Naive thymus-derived CD4-positive, alpha-beta T cell (primary cell): ENCODE results near the gene COL5A1. TPM values are rescaled to one million over a fixed set of nuclear protein-coding genes. Genes with fewer than 3 reads are reported as not detected.

Experiments used
- ATAC-seq: fragments of 150-1000 bp; cut with Tn5 transposase; 2 replicates; pipeline ENCODE4 v1.10.0; 2021; ENCODE audit warnings: mild to moderate bottlenecking, moderate library complexity
- CTCF ChIA-PET: fragments of 350-600 bp; sonication (Branson Sonifier 250); formaldehyde crosslinking; loops from one replicate; lab custom pipeline; 2021; ENCODE audit warnings: antibody characterized with exemption; lab: Charles Lee
- POLR2A ChIA-PET: fragments of 350-600 bp; sonication (Branson Sonifier 250); formaldehyde crosslinking; loops from one replicate; lab custom pipeline; 2021; ENCODE audit warnings: antibody characterized with exemption, inconsistent platforms; lab: Charles Lee
- DNase-seq, 9 donors: peaks; one replicate each; pipeline versions ENCODE4 v3.0.0 to v3.0.0-alpha.2; 2020 to 2022; ENCODE audit warnings: mixed read lengths in 1 of 9
- H3K27ac ChIP-seq: one replicate; pipeline ENCODE4 v1.7.0; 2013; ENCODE audit warnings: mild to moderate bottlenecking, low read depth, low read length, moderate library complexity
- H3K27me3 ChIP-seq, 2 donors: one replicate each; pipeline ENCODE4 v1.7.0; 2013; ENCODE audit warnings: low read length in 2 of 2, mild to moderate bottlenecking in 2 of 2, moderate library complexity in 2 of 2; ENCODE audit not compliant: control insufficient read depth in 2 of 2, insufficient read depth in 2 of 2
- H3K36me3 ChIP-seq, 3 experiments: 1 replicate in 2 of 3; 2 replicates in 1 of 3; pipeline ENCODE4 v1.7.0; 2013; ENCODE audit warnings: low read length in 3 of 3, mild to moderate bottlenecking in 3 of 3, moderate library complexity in 1 of 3; ENCODE audit not compliant: insufficient read depth in 3 of 3, control insufficient read depth in 2 of 3
- H3K4me1 ChIP-seq, 2 donors: one replicate each; pipeline ENCODE4 v1.7.0; 2013; ENCODE audit warnings: low read length in 2 of 2, mild to moderate bottlenecking in 2 of 2, moderate library complexity in 1 of 2; ENCODE audit not compliant: control insufficient read depth in 2 of 2, insufficient read depth in 2 of 2
- H3K4me3 ChIP-seq: 2 replicates; pipeline ENCODE4 v1.7.0; 2013; ENCODE audit warnings: mild to moderate bottlenecking, low read length
- H3K9me3 ChIP-seq, 3 experiments: 1 replicate in 2 of 3; 2 replicates in 1 of 3; pipeline ENCODE4 v1.7.0; 2013; ENCODE audit warnings: low read length in 3 of 3; ENCODE audit not compliant: control insufficient read depth in 2 of 3
- H3K27ac Mint-ChIP-seq, 9 donors: one replicate each; pipeline ENCODE4 v1.8.0; 2020 to 2022; ENCODE audit warnings: mixed read lengths in 9 of 9, mild to moderate bottlenecking in 8 of 9, moderate library complexity in 5 of 9, inconsistent platforms in 2 of 9
- H3K27me3 Mint-ChIP-seq, 5 donors: one replicate each; pipeline ENCODE4 v1.8.0; 2021 to 2022; ENCODE audit warnings: mixed read lengths in 5 of 5, mild to moderate bottlenecking in 1 of 5
- H3K36me3 Mint-ChIP-seq, 5 donors: one replicate each; pipeline ENCODE4 v1.8.0; 2020 to 2022; ENCODE audit warnings: mixed read lengths in 5 of 5, mild to moderate bottlenecking in 3 of 5, inconsistent platforms in 1 of 5
- H3K4me1 Mint-ChIP-seq, 7 donors: one replicate each; pipeline ENCODE4 v1.8.0; 2020 to 2022; ENCODE audit warnings: mixed read lengths in 7 of 7, mild to moderate bottlenecking in 3 of 7, inconsistent platforms in 1 of 7
- H3K4me3 Mint-ChIP-seq, 10 donors: one replicate each; pipeline ENCODE4 v1.8.0; 2020 to 2022; ENCODE audit warnings: mild to moderate bottlenecking in 10 of 10, mixed read lengths in 10 of 10, moderate library complexity in 6 of 10, inconsistent platforms in 2 of 10
- H3K9me3 Mint-ChIP-seq, 11 donors: one replicate each; pipeline ENCODE4 v1.8.0; 2020 to 2022; ENCODE audit warnings: mixed read lengths in 11 of 11, mild to moderate bottlenecking in 4 of 11, inconsistent platforms in 1 of 11, moderate library complexity in 1 of 11
- intact Hi-C, 2 donors: fragments of 100-400 bp; cut with micrococcal nuclease; formaldehyde crosslinking; loops; one replicate each; pipeline ENCODE4 v1.15.1; 2023
- polyA plus RNA-seq, 2 donors: library from polyadenylated mRNA; unstranded; fragments of 300-500 nt; fragmentation: Illumina TruSeq; gene quantifications; one replicate each; pipeline ENCODE4 v1.2.3, GENCODE V29; 2021
- total RNA-seq, 6 experiments: library from RNA in 5 of 6; stranded (reverse) in 5 of 6; gene quantifications; 1 replicate in 5 of 6; 2 replicates in 1 of 6; pipeline ENCODE4 v1.2.3 and lab custom pipeline; 2021 to 2026

Gene COL5A1
- total and polyA plus RNA-seq, 7 experiments from 2014 or later = 0.16 to 0.56 (median 0.24) TPM; not detected in 2

GRCh38 chr9:134823623-134824022 lies 182.0 kb downstream of the COL5A1 start:
- Histone ChIP-seq H3K4me1 (no peaks in the 10 kb centered on the region), H3K27me3 (no peaks in the 10 kb centered on the region), H3K9me3 (no peaks in the 10 kb centered on the region), H3K27ac (no peak overlapping the region), H3K36me3 (no peaks in the 10 kb centered on the region), H3K4me3 (no peak overlapping the region)
- ChIA-PET CTCF (no interaction called here), POLR2A (no interaction called here)
- Mint-ChIP-seq H3K27ac (no peak overlapping the region), H3K27me3 (no peaks in the 10 kb centered on the region), H3K4me3 (no peak overlapping the region), H3K9me3 (no peaks in the 10 kb centered on the region), H3K4me1 (peaks cover 0 to 2% (median 0%) of the 10 kb centered on the region in 7 donors), H3K36me3 (no peaks in the 10 kb centered on the region)
- ATAC-seq = no peak
- no peak for DNase-seq
- intact Hi-C loops = no loop called here

GRCh38 chr9:134824583-134824982 lies 183.0 kb downstream of the COL5A1 start:
- Histone ChIP-seq H3K4me3 (no peak overlapping the region), H3K27me3 (no peaks in the 10 kb centered on the region), H3K36me3 (no peaks in the 10 kb centered on the region), H3K27ac (no peak overlapping the region), H3K9me3 (no peaks in the 10 kb centered on the region), H3K4me1 (no peaks in the 10 kb centered on the region)
- Mint-ChIP-seq H3K4me3 (no peak overlapping the region), H3K27ac (no peak overlapping the region), H3K36me3 (no peaks in the 10 kb centered on the region), H3K4me1 (peaks cover 0 to 2% (median 0%) of the 10 kb centered on the region in 7 donors), H3K27me3 (no peaks in the 10 kb centered on the region), H3K9me3 (no peaks in the 10 kb centered on the region)
- CTCF ChIA-PET = no interaction called here
- DNase-seq (no peak), ATAC-seq (no peak)
- intact Hi-C loops = no loop called here
- POLR2A ChIA-PET = no interaction called here

GRCh38 chr9:134825025-134825424 lies 183.4 kb downstream of the COL5A1 start:
- Mint-ChIP-seq H3K9me3 (no peaks in the 10 kb centered on the region), H3K27ac (no peak overlapping the region), H3K36me3 (no peaks in the 10 kb centered on the region), H3K4me3 (no peak overlapping the region), H3K4me1 (peaks cover 0 to 2% (median 0%) of the 10 kb centered on the region in 7 donors), H3K27me3 (no peaks in the 10 kb centered on the region)
- no peak overlapping the region for H3K4me3 ChIP-seq
- H3K27ac ChIP-seq = no peak overlapping the region
- intact Hi-C loops = no loop called here
- POLR2A ChIA-PET = no interaction called here
- no peaks in the 10 kb centered on the region for H3K9me3 ChIP-seq
- CTCF ChIA-PET = no interaction called here
- DNase-seq (no peak), ATAC-seq (no peak)
- no peaks in the 10 kb centered on the region for H3K4me1 ChIP-seq
- no peaks in the 10 kb centered on the region for H3K27me3 ChIP-seq
- H3K36me3 ChIP-seq = no peaks in the 10 kb centered on the region

GRCh38 chr9:134826336-134827285 lies 185.0 kb downstream of the COL5A1 start:
- Mint-ChIP-seq H3K36me3 (no peaks in the 10 kb centered on the region), H3K9me3 (no peaks in the 10 kb centered on the region), H3K4me1 (peaks cover 0 to 2% (median 0%) of the 10 kb centered on the region in 7 donors), H3K4me3 (no peak overlapping the region), H3K27ac (no peak overlapping the region), H3K27me3 (no peaks in the 10 kb centered on the region)
- H3K27me3 ChIP-seq = no peaks in the 10 kb centered on the region
- H3K4me1 ChIP-seq = no peaks in the 10 kb centered on the region
- H3K9me3 ChIP-seq = no peaks in the 10 kb centered on the region
- CTCF ChIA-PET = no interaction called here
- no peaks in the 10 kb centered on the region for H3K36me3 ChIP-seq
- no peak overlapping the region for H3K4me3 ChIP-seq
- no peak overlapping the region for H3K27ac ChIP-seq
- POLR2A ChIA-PET = no interaction called here
- intact Hi-C loops = no loop called here
- ATAC-seq (no peak), DNase-seq (no peak)

GRCh38 chr9:134827559-134827958 lies 186.0 kb downstream of the COL5A1 start:
- POLR2A ChIA-PET = no interaction called here
- intact Hi-C loops = no loop called here
- CTCF ChIA-PET = no interaction called here
- H3K36me3 ChIP-seq = no peaks in the 10 kb centered on the region
- no peaks in the 10 kb centered on the region for H3K4me1 ChIP-seq
- Mint-ChIP-seq H3K27ac (no peak overlapping the region), H3K27me3 (no peaks in the 10 kb centered on the region), H3K36me3 (no peaks in the 10 kb centered on the region), H3K4me3 (no peak overlapping the region), H3K4me1 (peaks cover 0 to 2% (median 0%) of the 10 kb centered on the region in 7 donors), H3K9me3 (no peaks in the 10 kb centered on the region)
- no peaks in the 10 kb centered on the region for H3K9me3 ChIP-seq
- H3K27me3 ChIP-seq = no peaks in the 10 kb centered on the region
- no peak overlapping the region for H3K27ac ChIP-seq
- no peak overlapping the region for H3K4me3 ChIP-seq
- DNase-seq (no peak), ATAC-seq (no peak)

GRCh38 chr9:134827993-134828392 lies 186.4 kb downstream of the COL5A1 start:
- H3K9me3 Mint-ChIP-seq = no peaks in the 10 kb centered on the region
- POLR2A ChIA-PET = no interaction called here
- intact Hi-C loops = no loop called here

GRCh38 chr9:134828892-134829291 lies 187.3 kb downstream of the COL5A1 start:
- POLR2A ChIA-PET = no interaction called here
- H3K4me1 Mint-ChIP-seq = peaks cover 0 to 2% (median 0%) of the 10 kb centered on the region in 7 donors
- Histone ChIP-seq H3K4me3 (no peak overlapping the region), H3K27me3 (no peaks in the 10 kb centered on the region), H3K9me3 (no peaks in the 10 kb centered on the region), H3K36me3 (no peaks in the 10 kb centered on the region), H3K4me1 (no peaks in the 10 kb centered on the region), H3K27ac (no peak overlapping the region)
- no peak overlapping the region for H3K4me3 Mint-ChIP-seq
- CTCF ChIA-PET = no interaction called here
- H3K27me3 Mint-ChIP-seq = no peaks in the 10 kb centered on the region
- no peak overlapping the region for H3K27ac Mint-ChIP-seq
- intact Hi-C loops = no loop called here
- no peak for ATAC-seq
- H3K9me3 Mint-ChIP-seq = no peaks in the 10 kb centered on the region
- no peak for DNase-seq
- H3K36me3 Mint-ChIP-seq = no peaks in the 10 kb centered on the region

More at GRCh38 chr9:134827993-134828392, 186.4 kb downstream of the COL5A1 start:
- ATAC-seq = no peak
- Mint-ChIP-seq H3K27ac (no peak overlapping the region), H3K36me3 (no peaks in the 10 kb centered on the region), H3K4me1 (peaks cover 0 to 2% (median 0%) of the 10 kb centered on the region in 7 donors), H3K27me3 (no peaks in the 10 kb centered on the region), H3K4me3 (no peak overlapping the region)
- Histone ChIP-seq H3K9me3 (no peaks in the 10 kb centered on the region), H3K4me1 (no peaks in the 10 kb centered on the region), H3K4me3 (no peak overlapping the region), H3K27me3 (no peaks in the 10 kb centered on the region), H3K27ac (no peak overlapping the region), H3K36me3 (no peaks in the 10 kb centered on the region)
- DNase-seq = no peak
- CTCF ChIA-PET = no interaction called here
